ENCODE data around the gene PTPN21.

Gene PTPN21

GRCh38 chr14:88463318-88463717 lies 91.5 kb downstream of the PTPN21 start:
- peak; percentile 39 for DNase-seq

GRCh38 chr14:88454886-88455285 lies 99.9 kb downstream of the PTPN21 start:
- no peak for DNase-seq

- DNase-seq = no peak
Measured at GRCh38 chr14:88452231-88452630, 102.6 kb downstream of the PTPN21 start.

GRCh38 chr14:88439088-88439487 lies 115.7 kb downstream of the PTPN21 start:
- peak; percentile 16 for DNase-seq

GRCh38 chr14:88437658-88438057 lies 117.1 kb downstream of the PTPN21 start:
- DNase-seq = peak; percentile 10

GRCh38 chr14:88430976-88431375 lies 123.8 kb downstream of the PTPN21 start:
- no peak for DNase-seq

- DNase-seq = no peak
Measured at GRCh38 chr14:88426271-88426670, 128.5 kb downstream of the PTPN21 start.

GRCh38 chr14:88424573-88424972 lies 130.2 kb downstream of the PTPN21 start:
- no peak for DNase-seq

GRCh38 chr14:88422919-88423650 lies 131.7 kb downstream of the PTPN21 start:
- no peak for DNase-seq

GRCh38 chr14:88422047-88422446 lies 132.8 kb downstream of the PTPN21 start:
- no peak for DNase-seq

GRCh38 chr14:88421286-88421685 lies 133.5 kb downstream of the PTPN21 start:
- no peak for DNase-seq

GRCh38 chr14:88420187-88420586 lies 134.6 kb downstream of the PTPN21 start:
- DNase-seq = no peak

GRCh38 chr14:88417594-88417993 lies 137.2 kb downstream of the PTPN21 start:
- DNase-seq = peak; percentile 59
